Activated gamma-delta T cell treated with anti-CD3 and anti-CD28 coated beads, Interleukin-2, amount 50 U/mL, for 16 hours (primary cell): Measurements from ENCODE around the gene KCNQ2.

ENCODE experiments used
- DNase-seq: peaks from one replicate; pipeline ENCODE4 v3.0.0-alpha.2; 2020; ENCODE audit warnings: low read depth

Gene KCNQ2

DNA sequence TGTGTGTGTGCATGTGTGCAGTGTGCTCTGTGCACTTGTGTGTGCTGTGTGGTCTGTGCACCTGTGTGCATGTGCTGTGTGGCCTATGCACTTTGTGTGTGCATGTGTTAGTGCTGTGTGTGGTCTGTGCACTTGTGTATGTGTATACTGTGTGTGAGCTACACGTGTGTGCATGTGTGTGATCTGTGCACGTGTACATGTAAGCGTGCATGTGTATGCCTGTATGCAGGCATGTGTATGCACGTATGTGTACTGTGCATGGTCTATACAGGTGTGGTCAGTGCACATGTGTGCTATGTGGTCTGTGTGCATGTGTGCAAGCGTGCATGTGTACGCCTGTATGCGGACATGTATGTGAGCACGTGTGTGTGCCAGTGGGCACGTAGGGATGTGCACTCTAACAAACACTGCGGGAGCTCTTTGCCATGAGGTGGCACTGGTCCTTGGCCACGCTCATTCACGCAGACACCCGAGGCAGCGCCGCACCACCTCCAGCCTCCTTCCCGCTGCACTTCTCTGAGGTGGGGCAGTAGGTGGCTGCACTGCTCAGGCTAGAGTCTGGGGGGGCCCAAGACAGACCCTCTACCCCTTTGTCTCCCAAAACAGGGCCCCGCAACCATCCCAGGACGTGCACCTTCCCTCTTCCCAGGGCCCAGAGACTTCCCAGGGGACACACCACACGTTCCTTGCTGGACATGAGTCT lies 68.9 kb downstream of the KCNQ2 start:
- no peak for DNase-seq

DNA sequence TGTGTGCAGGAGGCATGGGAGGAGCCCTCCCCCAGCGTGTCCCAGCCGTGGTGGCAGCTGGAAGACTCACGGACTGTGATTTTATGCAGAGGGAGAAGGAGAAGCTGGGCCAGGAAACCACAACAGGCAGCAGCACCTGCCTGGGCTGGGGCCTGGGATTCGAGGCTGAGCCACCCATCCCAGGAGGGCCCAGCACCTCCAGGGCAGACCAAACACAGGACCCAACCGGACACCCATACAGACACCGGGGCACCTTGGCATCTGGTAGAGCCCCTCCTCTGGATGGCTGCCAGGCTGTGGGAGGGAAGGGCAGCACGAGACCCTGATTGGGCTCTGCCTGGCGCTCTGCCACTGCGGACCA lies 69.6 kb downstream of the KCNQ2 start:
- no peak for DNase-seq

DNA sequence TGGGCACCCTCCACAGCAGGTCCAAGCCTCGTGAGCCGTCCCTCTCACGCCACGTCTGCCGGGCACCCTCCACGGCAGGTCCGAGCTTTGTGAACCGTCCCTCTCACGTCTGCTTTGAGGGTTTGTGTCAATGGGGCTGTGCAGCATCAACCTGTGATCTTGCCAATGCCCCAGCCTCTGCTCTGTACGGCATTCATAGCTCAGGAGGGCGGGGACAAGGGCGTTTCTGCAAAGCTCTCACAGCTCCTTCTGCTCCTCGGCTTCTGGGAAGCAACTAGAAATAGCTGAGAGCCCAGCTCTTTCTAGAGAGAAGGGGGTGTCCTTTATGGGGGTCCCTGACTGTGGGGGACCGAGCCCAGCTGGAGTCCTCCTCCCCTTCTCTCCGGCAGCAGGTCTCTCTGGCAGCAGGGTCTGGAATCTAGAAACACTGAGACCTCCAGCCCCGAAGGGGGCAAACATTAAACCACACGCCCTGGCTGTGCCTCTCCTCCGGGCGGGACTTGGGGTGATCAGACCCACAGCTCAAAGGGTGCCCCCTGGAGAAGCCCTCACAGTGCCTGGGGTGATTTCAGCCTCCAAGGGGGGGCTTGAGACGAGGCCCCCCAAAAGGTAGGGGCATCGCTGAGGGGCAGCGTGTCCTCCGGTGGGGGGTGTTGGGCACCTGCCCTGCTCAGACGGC lies 70.1 kb downstream of the KCNQ2 start:
- DNase-seq: no peak

DNA sequence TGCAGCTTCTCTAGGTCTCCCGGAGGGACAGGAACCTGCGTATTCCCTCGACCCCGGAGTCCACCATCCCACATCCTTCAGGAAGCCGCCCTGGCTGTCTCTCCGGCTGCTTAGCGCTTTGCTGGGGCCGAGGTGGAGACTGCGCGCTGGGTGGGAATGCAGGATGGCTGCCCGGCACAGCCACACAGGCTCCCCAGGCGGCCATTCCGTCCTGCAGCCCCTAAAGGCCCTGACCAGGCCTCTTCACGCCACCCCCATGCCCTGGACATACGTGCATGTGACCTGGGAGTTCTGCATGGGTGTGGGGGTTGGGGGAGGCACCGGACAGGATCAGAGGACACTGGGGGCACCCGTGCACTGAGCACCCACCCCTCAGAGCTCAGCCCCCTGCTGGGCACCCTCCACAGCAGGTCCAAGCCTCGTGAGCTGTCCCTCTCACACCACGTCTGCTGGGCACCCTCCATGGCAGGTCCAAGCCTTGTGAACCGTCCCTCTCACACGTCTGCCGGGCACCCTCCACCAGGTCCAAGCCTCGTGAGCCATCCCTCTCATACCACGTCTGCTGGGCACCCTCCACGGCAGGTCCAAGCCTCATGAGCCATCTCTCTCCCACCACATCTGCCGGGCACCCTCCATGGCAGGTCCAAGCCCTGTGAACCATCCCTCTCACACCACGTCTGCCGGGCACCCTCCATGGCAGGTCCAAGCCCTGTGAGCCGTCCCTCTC lies 70.9 kb downstream of the KCNQ2 start:
- DNase-seq: no peak

DNA sequence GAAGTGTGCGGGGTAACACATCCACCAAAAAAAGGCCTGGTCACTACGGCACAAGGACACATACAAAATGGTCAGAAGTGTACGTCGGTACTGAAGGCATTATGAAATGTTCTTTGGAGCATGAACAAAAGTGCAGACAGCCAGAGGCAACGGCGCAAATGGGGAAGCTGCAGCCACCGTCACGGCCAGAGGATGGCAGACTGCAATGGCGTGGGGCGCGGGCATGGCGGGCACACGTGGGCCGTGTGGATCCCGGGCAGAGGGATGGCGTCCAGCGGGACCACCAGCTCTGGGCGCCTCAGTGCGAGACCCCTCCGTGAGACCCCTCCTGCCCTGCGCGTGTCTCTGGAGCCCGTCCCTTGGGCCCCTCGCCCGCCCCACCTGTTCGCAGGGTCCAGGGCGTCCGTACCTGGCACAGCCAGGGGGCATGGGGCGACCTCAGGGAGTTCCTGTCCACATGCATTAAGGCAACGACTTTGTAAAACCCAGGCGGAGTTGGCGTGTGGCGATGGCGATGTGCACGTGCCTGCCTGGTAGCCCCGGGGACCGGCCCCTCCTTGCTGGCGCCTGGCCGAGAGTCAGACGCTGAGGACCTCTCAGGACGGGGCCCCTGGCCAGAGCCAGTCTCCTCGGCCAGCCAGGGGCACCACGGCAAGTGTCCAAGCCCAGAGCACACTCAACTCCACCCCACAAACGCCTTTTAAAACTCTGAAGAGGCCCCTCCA lies 71.8 kb downstream of the KCNQ2 start:
- DNase-seq: no peak

DNA sequence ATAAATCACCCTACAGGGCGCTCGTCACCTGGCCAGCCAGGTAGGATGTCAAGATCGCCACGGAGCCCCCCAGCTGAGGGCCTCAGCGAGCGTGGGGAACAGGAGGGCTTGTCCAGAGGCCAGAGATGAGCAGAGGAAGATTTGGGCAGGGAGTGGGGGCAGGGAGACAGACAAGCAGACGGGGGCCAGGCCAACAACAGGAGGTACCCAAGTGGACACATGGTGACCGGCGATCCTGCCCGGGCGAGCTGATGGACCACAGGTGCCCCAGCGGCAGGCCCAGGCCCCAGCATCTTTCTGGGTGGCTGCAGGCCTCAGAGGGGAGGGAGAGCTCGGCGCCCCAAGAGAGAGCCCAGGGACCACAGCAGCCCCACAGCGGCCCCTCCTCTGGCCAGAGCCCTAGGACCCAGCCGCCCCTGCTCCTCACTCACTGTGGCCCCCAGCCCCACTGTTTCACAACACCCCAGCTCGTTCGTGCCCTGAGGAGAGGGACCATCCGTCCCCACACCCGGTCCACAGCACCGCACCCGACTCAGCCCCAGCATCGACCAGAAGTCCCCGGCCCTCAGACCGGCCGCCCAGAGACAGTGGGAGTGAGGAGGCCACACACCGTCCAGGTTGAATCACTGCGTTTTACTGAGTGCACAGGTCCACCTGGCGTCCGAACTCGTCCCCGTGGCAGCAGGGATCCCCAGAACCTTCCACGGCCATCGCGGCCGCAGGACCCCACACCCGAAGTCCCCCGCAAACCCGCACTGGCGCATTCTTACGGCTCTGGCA lies 72.7 kb downstream of the KCNQ2 start:
- DNase-seq: no peak

DNA sequence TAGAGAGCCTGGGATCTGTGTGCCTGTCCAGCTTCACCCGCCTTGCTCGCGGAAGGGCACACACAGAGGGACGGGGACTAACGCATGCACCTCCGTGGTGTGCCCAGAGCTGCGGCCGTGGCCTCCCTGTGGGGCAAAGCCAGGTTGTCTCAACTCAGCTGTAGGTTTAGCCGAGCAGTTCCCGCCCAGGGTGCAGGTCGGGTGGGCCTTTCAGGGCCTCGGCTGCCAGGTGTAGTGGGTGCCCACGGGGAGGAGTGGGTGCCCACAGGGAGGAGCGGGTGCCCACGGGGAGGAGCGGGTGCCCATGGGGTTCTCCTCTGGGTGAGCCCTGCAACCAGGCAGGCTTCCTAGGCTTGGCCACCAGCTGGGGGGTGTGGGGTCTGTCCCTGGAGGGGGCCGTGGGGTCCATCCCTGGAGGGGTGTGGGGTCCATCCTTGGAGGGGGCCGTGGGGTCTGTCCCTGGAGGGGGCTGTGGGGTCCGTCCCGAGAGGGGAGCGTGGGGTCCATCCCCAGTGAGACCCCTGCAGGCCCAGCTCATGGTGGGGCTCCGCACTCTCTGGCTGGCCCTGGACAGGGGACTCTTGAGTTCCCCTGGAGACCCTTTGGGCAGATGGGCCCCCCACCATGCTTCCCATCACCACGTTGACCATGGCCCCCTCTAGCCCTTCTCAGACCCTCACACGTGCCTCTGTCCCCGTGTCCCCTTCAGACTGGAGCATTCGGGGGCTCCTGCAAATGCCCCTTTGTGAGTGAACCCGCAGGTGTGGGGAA lies 73.5 kb downstream of the KCNQ2 start:
- no peak for DNase-seq

DNA sequence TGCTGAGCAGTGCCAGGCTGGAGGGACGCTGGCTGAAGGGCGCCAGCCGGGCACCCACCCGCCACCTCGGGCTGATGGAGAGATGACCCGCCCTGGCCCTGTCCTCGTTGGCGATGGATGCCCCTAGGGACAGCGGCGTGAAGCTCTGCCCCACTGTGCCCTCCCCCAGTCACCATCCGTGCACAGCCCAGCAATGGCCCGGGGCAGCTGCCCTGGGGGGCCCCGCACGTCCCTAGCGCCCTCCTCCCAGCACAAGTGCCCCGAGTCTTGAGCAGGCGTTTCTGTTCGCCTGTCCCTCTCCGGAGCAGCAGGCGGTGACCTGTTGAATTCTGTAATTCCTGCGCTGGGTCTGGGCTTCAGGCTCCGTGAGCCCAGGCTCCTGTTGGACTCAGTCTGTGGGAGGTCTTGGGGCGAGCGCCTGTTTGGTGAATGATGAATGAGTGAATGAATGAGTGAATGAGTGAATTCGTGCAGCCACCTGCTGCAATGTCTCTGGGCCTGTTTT lies 74.5 kb downstream of the KCNQ2 start:
- no peak for DNase-seq

DNA sequence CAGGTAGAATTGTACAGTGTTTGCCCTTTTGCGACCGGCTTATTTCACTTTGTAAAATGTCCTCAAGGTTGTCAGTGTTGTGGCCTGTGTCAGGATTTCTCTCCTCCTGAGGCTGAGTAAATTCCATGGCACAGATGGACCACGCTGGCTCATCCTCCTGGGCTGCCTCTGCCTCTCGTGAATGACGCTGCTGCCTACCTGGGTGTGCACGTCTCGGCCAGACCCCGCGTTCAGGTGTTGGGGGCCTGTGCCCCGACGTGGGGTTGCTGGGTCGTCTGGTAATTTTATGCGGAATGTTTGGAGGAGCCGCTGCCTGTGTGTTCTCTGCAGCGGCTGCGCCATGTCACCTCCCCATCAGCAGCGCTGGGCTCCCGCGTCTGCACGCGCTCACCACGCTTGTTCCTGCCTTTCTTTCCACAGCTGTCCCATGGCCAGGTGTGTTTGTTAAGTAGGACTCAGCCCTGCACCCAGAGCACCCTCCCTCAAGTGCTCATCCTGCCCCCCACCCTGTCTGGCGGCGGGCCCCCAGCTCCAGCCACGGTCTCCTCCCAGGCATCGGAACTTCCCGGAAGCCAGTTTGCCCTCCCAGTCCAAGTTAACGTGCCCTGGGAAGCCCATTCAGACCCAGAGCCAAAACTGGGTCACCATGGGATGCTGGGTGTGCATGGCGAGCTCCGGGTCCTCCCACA lies 75.2 kb downstream of the KCNQ2 start:
- no peak for DNase-seq

DNA sequence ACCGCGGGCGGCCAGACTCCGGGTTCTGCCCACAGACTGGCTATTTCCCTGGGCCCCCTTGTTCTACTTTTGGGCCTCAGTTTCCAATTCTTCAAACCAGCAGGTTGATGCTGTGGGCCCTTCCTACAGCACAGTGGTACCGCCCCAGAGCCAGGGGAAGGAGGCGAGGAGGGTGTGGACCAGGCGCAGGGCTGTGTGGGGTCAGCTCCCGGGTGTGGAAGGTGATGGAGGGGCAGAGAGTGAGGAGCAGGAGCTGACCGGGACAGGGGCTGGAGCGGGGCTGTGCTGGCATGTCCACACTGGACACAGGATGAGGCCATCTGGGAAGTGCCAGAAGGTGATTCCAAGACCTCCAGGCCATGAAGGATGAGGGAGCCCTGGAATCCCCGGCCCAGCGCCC lies 76.2 kb downstream of the KCNQ2 start:
- DNase-seq: no peak

DNA sequence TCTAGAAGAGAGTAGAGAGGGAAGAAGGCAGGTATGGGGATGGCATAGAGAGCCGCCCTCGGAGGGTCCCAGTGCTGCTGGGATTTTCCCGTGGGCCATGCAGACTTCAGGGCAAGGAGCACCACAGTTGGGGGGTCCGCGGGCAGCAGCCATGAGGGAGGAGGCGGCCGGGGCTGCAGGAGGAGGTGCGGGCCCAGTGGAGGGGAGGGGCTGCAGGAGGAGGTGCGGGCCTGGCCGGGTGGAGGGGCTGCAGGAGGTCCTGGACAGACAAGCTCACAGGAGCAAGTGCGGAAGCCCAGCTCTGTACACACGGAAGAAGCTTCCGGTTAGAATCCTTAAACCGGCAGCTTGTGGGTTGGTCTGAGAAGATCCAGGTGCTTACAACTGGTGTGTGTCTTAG lies 76.7 kb downstream of the KCNQ2 start:
- DNase-seq: no peak

DNA sequence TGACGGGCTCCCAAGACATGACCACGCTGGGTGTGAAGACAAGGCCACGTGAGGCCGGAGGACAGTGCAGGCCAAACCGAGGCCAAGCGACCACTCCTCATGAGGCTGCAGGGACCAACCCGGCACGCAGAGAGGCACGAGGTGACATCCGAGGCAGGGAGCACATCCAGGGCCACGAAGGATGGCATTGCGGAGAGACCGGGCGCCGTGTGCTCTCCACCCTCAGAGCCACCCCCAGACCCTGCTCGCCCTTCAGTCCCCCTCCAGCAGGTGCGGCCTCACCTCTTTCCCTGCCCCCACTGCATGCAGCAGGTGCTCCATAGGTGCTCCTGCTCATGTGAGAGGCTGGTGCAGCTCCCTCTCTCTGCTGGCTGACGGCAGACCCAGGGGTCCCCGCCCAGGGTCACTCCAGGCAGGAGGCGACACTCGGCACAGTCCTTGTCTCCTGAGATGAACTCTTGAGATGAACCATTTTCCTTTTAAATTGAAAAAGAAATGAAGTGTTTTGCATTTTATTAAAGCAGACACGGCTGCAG lies 77.5 kb downstream of the KCNQ2 start:
- DNase-seq: no peak

DNA sequence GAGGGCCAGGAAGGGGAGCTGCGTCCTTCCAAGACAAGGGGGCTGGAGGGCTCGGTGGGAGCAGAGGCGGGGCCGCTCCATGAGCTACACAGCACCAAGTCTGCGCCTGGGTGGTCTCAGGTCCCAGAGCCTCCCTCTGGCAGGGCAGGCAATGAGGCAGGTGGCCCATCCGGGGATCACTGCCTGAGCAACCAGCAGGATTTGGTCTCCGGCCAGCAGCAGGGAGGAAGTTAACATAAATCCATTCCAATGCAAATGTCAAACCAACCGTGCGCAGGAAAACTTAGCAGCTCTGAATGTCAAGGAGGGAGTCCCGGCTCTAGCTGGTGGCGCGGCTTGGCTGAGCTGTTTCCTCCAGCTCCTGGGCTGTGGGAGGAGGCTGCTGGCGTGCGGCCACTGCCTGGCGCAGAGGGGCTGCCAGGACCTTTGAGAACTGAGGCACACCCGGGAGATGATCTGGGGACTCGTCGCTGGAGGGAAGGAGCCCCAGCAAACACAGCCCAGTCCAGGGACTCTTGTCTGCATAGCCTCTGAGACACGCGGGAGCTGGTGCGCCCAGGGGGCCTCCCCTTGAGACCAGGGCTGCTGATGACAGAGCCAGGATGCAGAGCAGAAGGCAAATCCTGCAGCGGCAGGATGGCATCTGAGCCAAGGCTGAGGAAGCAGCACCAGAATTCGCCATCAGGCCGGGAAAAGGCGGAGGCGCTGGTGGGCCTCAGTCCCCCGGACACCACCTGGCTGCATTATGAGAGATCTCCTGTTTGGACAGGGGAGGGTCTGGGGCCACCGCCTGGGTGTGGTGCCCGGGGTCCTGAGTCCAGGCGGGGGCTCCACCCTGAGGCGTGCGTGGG lies 78.2 kb downstream of the KCNQ2 start:
- DNase-seq: no peak

DNA sequence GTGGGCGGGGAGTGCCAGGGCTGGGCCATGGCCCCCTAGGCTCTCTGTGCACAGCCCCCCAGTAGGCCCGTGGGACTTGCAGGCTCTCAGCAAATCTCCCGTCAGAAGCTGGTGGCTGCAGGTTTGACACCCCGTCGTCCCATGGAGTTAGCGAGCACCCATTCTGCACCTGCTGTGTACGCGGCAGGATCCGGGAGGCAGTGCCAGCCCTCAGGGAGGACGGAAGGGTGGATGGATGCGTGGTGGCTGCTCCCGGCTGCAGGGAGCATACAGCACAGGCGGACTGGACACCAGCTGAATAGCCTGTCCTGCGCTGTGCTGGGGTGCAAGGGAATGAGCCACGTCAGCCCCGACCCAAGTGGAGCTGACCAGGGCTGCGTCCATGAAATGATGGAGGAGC lies 78.9 kb downstream of the KCNQ2 start:
- no peak for DNase-seq

DNA sequence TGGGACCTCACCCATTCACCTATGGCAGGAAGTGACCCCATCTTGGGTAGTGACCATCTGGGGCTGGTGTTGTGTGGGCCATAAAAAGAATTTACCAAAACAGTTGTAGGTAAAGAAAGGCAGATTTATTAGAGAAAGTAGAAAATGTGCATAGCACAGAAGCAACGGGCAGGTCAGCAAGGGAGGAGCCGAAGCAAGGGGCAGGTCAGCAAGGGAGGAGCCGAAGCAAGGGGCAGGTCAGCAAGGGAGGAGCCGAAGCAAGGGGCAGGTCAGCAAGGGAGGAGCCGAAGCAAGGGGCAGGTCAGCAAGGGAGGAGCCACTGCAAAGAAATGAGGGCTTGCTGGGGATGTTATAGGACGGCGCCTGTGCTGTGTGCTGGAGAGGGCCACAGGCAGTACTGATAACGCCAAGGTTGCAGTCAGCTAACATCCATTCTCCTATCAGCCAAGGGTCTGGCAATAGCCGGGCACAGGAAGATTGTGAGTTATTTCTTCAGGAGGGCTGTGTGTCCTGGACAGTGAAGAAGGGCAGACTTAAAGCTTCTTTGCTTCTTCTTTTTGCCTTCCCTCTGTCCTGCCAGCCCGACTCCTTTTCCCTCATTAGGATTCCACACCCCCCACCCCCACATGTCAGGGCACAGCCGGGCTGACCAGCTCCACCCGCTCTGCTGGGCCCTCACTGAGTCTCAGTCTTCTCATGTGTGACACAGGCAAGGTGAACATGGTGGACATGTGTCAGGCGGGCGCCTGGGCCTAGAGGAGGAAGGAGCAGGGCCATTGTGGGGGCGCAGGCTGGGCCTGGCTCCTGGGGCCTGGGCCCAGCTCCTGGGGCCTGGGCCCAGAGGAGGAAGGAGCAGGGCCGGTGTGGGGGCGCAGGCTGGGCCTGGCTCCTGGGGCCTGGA lies 79.7 kb downstream of the KCNQ2 start:
- no peak for DNase-seq

DNA sequence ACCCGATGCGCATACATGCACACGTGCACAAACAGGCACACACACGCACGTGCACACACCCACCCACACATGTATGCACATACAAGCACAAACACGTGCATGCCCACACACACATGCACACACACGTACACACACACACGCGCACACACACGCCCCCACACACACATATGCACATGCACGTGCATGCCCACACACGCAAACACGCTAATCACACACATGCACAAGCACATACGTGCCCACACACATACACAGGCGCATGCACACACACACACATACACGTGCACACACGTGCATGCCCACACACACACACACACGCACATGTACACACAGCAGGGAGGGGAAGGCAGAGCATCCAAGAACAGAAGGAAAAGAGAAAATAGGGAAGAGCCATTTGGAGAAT lies 84.5 kb downstream of the KCNQ2 start:
- DNase-seq: no peak

DNA sequence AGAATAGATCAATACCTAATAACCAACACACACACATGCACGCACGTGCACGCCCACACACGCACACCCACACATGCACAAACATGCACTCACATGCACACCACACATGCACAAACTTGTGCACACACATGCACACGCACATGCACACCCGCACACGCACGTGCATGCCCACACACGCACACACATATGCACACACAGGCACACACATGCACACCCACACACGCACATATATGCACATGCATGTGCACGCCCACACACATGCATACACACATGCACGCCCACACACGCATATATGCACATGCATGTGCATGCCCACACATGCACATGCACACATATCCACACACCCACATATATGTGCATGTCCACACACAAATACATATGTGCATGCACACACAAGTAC lies 85.1 kb downstream of the KCNQ2 start:
- DNase-seq: no peak

DNA sequence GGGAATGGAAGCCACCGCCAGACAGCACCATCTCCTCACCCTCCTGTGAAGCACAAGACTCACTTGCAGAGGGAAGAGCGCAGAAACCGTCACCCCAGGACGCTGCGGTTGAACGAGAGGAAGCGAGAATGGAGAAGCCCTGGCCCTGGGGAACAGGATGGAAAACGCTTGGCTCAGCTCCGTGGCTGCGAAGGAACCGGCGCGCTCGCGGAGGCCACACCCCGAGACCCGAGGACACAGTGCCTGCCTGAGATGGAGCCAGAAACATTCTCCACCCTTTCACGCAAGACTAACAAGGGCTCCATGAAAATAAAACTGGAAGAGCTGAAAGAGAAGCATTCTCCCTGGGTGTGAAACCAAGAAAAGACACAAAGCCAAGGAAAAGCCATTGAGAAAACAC lies 86.0 kb downstream of the KCNQ2 start:
- DNase-seq: no peak
